ENCODE results near the gene CLCN4.

Gene CLCN4

GRCh38 chrX:10164879-10165278, 8.1 kb downstream of the CLCN4 start:
- H3K4me3 ChIP-seq (ENCODE audit: low read depth, low read length), result no peak overlapping the region
- TF ChIP-seq MYC (IDR thresholded peaks at IDR 0.05; ENCODE audit: low read depth, low read length), result no peak
- no peak for TF ChIP-seq CTCF (IDR thresholded peaks at IDR 0.05; ENCODE audit: low read depth, low read length)
- no peak for TF ChIP-seq MAX (IDR thresholded peaks at IDR 0.05; ENCODE audit: low read depth, low read length)
- no peak for TF ChIP-seq POLR2A (IDR thresholded peaks at IDR 0.05; ENCODE audit: extremely low read depth, insufficient read length)
- no peak for DNase-seq (ENCODE audit: low read depth)

- H3K4me3 ChIP-seq (ENCODE audit: low read depth, low read length), result no peak overlapping the region
- TF ChIP-seq MYC (IDR thresholded peaks at IDR 0.05; ENCODE audit: low read depth, low read length) (no peak), CTCF (IDR thresholded peaks at IDR 0.05; ENCODE audit: low read depth, low read length) (no peak), POLR2A (IDR thresholded peaks at IDR 0.05; ENCODE audit: extremely low read depth, insufficient read length) (no peak), MAX (IDR thresholded peaks at IDR 0.05; ENCODE audit: low read depth, low read length) (no peak)
- DNase-seq (ENCODE audit: low read depth), result peak; percentile 81
Measured at GRCh38 chrX:10165580-10166247, 8.9 kb downstream of the CLCN4 start.

- no peak for DNase-seq (ENCODE audit: low read depth)
- TF ChIP-seq CTCF (IDR thresholded peaks at IDR 0.05; ENCODE audit: low read depth, low read length) (no peak), POLR2A (IDR thresholded peaks at IDR 0.05; ENCODE audit: extremely low read depth, insufficient read length) (no peak), MAX (IDR thresholded peaks at IDR 0.05; ENCODE audit: low read depth, low read length) (no peak)
- H3K4me3 ChIP-seq (ENCODE audit: low read depth, low read length), result no peak overlapping the region
Measured at GRCh38 chrX:10166248-10166716, 9.5 kb downstream of the CLCN4 start.

- no peak overlapping the region for H3K4me3 ChIP-seq (ENCODE audit: low read depth, low read length)
- DNase-seq (ENCODE audit: low read depth), result peak; percentile 32
- TF ChIP-seq MAX (IDR thresholded peaks at IDR 0.05; ENCODE audit: low read depth, low read length), result peak; percentile 57; the same call in 1 of the 2 replicates
- TF ChIP-seq CTCF (IDR thresholded peaks at IDR 0.05; ENCODE audit: low read depth, low read length), result no peak
Measured at GRCh38 chrX:10166731-10167151, 10.0 kb downstream of the CLCN4 start.

GRCh38 chrX:10167573-10167972, 10.8 kb downstream of the CLCN4 start:
- no peak overlapping the region for H3K4me3 ChIP-seq (ENCODE audit: low read depth, low read length)
- peak; percentile 30 for DNase-seq (ENCODE audit: low read depth)
- TF ChIP-seq CTCF (IDR thresholded peaks at IDR 0.05; ENCODE audit: low read depth, low read length) (no peak), MYC (IDR thresholded peaks at IDR 0.05; ENCODE audit: low read depth, low read length) (no peak), MAX (IDR thresholded peaks at IDR 0.05; ENCODE audit: low read depth, low read length) (no peak), POLR2A (IDR thresholded peaks at IDR 0.05; ENCODE audit: extremely low read depth, insufficient read length) (no peak)
